GM23248 (cell line): ENCODE data around the gene CCS. TPM values are rescaled to one million over a fixed set of nuclear protein-coding genes. Genes with fewer than 3 reads are reported as not detected.
A peak's percentile ranks its signal among the peaks of the same experiment; 100 is the strongest.
"Not testable (repeated sequence)": the region's sequence is repeated elsewhere in the genome, so short reads cannot be mapped to it uniquely, and the experiment has no call there.

Experiments
- DNase-seq: peaks from one replicate; pipeline ENCODE4 v3.0.0-alpha.2; 2015
- H2AFZ ChIP-seq: fragments of 200-600 bp; sonication (generic); 2 replicates; pipeline ENCODE4 v1.6.1; 2016; ENCODE audit warnings: antibody characterized with exemption
- H3F3A ChIP-seq: fragments of 200-600 bp; sonication (generic); 2 replicates; pipeline ENCODE4 v1.6.1; 2016; ENCODE audit warnings: mild to moderate bottlenecking, antibody characterized with exemption, mixed run types; ENCODE audit not compliant: insufficient read depth
- H3K27ac ChIP-seq: fragments of 200-600 bp; sonication (generic); 2 replicates; pipeline ENCODE4 v1.5.1; 2016; ENCODE audit warnings: mild to moderate bottlenecking
- H3K27me3 ChIP-seq: fragments of 200-600 bp; sonication (generic); replicated peaks from 2 replicates; pipeline ENCODE4 v1.6.1; 2016; ENCODE audit warnings: mild to moderate bottlenecking; ENCODE audit not compliant: insufficient read depth
- H3K36me3 ChIP-seq: fragments of 200-600 bp; sonication (generic); 2 replicates; pipeline ENCODE4 v1.6.1; 2016; ENCODE audit warnings: low read depth, mild to moderate bottlenecking
- H3K4me1 ChIP-seq: fragments of 200-600 bp; sonication (generic); 2 replicates; pipeline ENCODE4 v1.6.1; 2016; ENCODE audit warnings: mild to moderate bottlenecking; ENCODE audit not compliant: insufficient read depth
- H3K4me2 ChIP-seq: fragments of 200-600 bp; sonication (generic); one replicate; pipeline ENCODE4 v1.6.1; 2016; ENCODE audit warnings: mild to moderate bottlenecking; ENCODE audit not compliant: unreplicated experiment
- H3K4me3 ChIP-seq: fragments of 200-600 bp; sonication (generic); 2 replicates; pipeline ENCODE4 v1.5.1; 2016; ENCODE audit warnings: mild to moderate bottlenecking
- H3K79me2 ChIP-seq: fragments of 200-600 bp; sonication (generic); 2 replicates; pipeline ENCODE4 v1.6.1; 2016; ENCODE audit warnings: mild to moderate bottlenecking; ENCODE audit not compliant: insufficient read depth
- H3K9ac ChIP-seq: fragments of 200-600 bp; sonication (generic); 2 replicates; pipeline ENCODE4 v1.6.1; 2016; ENCODE audit warnings: mild to moderate bottlenecking
- H3K9me2 ChIP-seq: fragments of 200-600 bp; sonication (generic); 2 replicates; pipeline ENCODE4 v1.6.1; 2016; ENCODE audit warnings: mixed run types, mild to moderate bottlenecking, moderate library complexity; ENCODE audit not compliant: insufficient read depth
- H3K9me3 ChIP-seq: fragments of 200-600 bp; sonication (generic); one replicate; pipeline ENCODE4 v1.6.1; 2017; ENCODE audit warnings: low read depth
- H4K20me1 ChIP-seq: fragments of 200-600 bp; sonication (generic); 2 replicates; pipeline ENCODE4 v1.6.0; 2016; ENCODE audit not compliant: insufficient read depth
- EZH2 ChIP-seq: fragments of 200-600 bp; sonication (generic); IDR thresholded peaks from 2 replicates; pipeline ENCODE4 v1.6.1; 2018; ENCODE audit warnings: antibody characterized with exemption, mild to moderate bottlenecking; ENCODE audit not compliant: insufficient read depth, poor library complexity, severe bottlenecking
- EZH2phosphoT487 ChIP-seq: fragments of 200-600 bp; sonication (generic); IDR thresholded peaks from 2 replicates; pipeline ENCODE4 v1.6.1; 2018; ENCODE audit warnings: antibody characterized with exemption, moderate library complexity, mild to moderate bottlenecking, low read depth; ENCODE audit not compliant: insufficient read depth
- WGBS, 2 experiments: methylation state at CpG; one replicate each; pipeline ENCODE4 v1.1.6; 2015 to 2017; ENCODE audit warnings: low lambda C conversion rate in 2 of 2, low coverage in 1 of 2; ENCODE audit errors: missing lambda C conversion rate in 2 of 2; 5-methylcytosine and 5-hydroxymethylcytosine counted together
- in situ Hi-C: fragments of 300-500 bp; cut with MboI; formaldehyde crosslinking; loops from 2 replicates; pipeline ENCODE4 v1.15.0; 2020
- polyA plus RNA-seq: library from polyadenylated mRNA; unstranded; fragments of >200 nt; fragmentation: Nextera tagmentation; extraction: Ambion mirVana; gene quantifications from 2 replicates; pipeline ENCODE4 v1.2.1, GENCODE V29; 2016
- total RNA-seq: library from RNA; depleted of rRNA; stranded (reverse); fragments of >200 nt; shearing (Covaris generic); gene quantifications from 2 replicates; pipeline ENCODE4 v1.2.3, GENCODE V29; 2014; rRNA removed

The CCS gene
- 28.0 and 29.5 TPM in 2 replicates for total RNA-seq
- 44.1 and 44.2 TPM in 2 replicates for polyA plus RNA-seq

GRCh38 chr11:66592457-66593302 lies at the start of gene CCS, which contains the start of gene CCDC87:
TSS of gene CCS (plus strand) at chr11:66593185. CDS start at chr11:66593262, 77 bp downstream.
TSS of gene CCDC87 (minus strand) at chr11:66593063. CDS start at chr11:66593015, 48 bp downstream.
- Histone ChIP-seq H3K9me2 (no peaks in the 10 kb centered on the region), H3F3A (no peaks in the 10 kb centered on the region), H3K9ac (peak within 1 kb of the TSS; percentile 87), H3K79me2 (peaks cover 51% of the 10 kb centered on the region), H3K4me1 (0 out of 2 replicates have a peak, but pooled peaks cover 8% of the 10 kb centered on the region), H3K4me2 (peak within 1 kb of the TSS; percentile 82), H2AFZ (peak within 1 kb of the TSS; percentile 96), H3K27me3 (no peaks in the 10 kb centered on the region), H3K27ac (peak within 1 kb of the TSS; percentile 74), H4K20me1 (no peaks in the 10 kb centered on the region), H3K4me3 (peak within 1 kb of the TSS; percentile 83), H3K36me3 (no peaks in the 10 kb centered on the region), H3K9me3 (no peaks in the 10 kb centered on the region)
- DNase-seq, result peak; percentile 98
- 17 to 18% methylated on average over 67 of the region's 68 CpGs for WGBS, 2 experiments
- in situ Hi-C loops, result loop anchor here (25.0 kb wide), 1 partner anchor 245 kb away; the partner anchor contains the start of gene RCE1
- no peak for TF ChIP-seq EZH2
- no peak for TF ChIP-seq EZH2phosphoT487

- TF ChIP-seq EZH2 (no peak), EZH2phosphoT487 (no peak)
- H3K4me3 ChIP-seq, result no peak overlapping the region
- H3F3A ChIP-seq, result no peaks in the 10 kb centered on the region
- H3K36me3 ChIP-seq, result no peaks in the 10 kb centered on the region
- H3K9me3 ChIP-seq, result no peaks in the 10 kb centered on the region
- H3K9me2 ChIP-seq, result no peaks in the 10 kb centered on the region
- in situ Hi-C loops, result no loop called here
- no peaks in the 10 kb centered on the region for H4K20me1 ChIP-seq
- no peak overlapping the region for H2AFZ ChIP-seq
- H3K9ac ChIP-seq, result no peak overlapping the region
- no peak overlapping the region for H3K4me2 ChIP-seq
- peaks cover 15% of the 10 kb centered on the region; the same call in 1 of the 2 replicates for H3K4me1 ChIP-seq
- no peak for DNase-seq
- no peak overlapping the region for H3K27ac ChIP-seq
- 68 to 69% methylated on average over 25 to 26 of the region's 26 CpGs for WGBS, 2 experiments
- no peaks in the 10 kb centered on the region for H3K27me3 ChIP-seq
- peaks cover 7% of the 10 kb centered on the region; the same call in 1 of the 2 replicates for H3K79me2 ChIP-seq
These were observed 49.5 kb upstream of the CCS start for GRCh38 chr11:66543263-66544107.

GRCh38 chr11:66544952-66545351 lies 48.0 kb upstream of the CCS start:
- H3K9me3 ChIP-seq, H3K27me3 ChIP-seq, in situ Hi-C loops, H3F3A ChIP-seq, H3K79me2 ChIP-seq, DNase-seq, H3K36me3 ChIP-seq, H4K20me1 ChIP-seq, H3K9me2 ChIP-seq, H3K27ac ChIP-seq: not testable (repeated sequence)
- H3K4me2 ChIP-seq, result peak overlapping the region; percentile 99
- WGBS, 2 experiments, result 53 to 54% methylated on average over 14 of the region's 14 CpGs
- H3K4me3 ChIP-seq, result peak overlapping the region; percentile 91
- peaks cover 15% of the 10 kb centered on the region; the same call in 1 of the 2 replicates for H3K4me1 ChIP-seq
- peak overlapping the region; percentile 81; the same call in 1 of the 2 replicates for H2AFZ ChIP-seq
- H3K9ac ChIP-seq, result peak overlapping the region; percentile 93

- TF ChIP-seq EZH2, result no peak
- TF ChIP-seq EZH2phosphoT487, result no peak
- Histone ChIP-seq H3K36me3 (no peaks in the 10 kb centered on the region), H3K9me3 (no peaks in the 10 kb centered on the region), H3K4me1 (peaks cover 15% of the 10 kb centered on the region; the same call in 1 of the 2 replicates), H3K27ac (peak within 1 kb of the TSS; percentile 44), H3K4me2 (peak within 1 kb of the TSS; percentile 99), H3K79me2 (peaks cover 7% of the 10 kb centered on the region; the same call in 1 of the 2 replicates), H2AFZ (peak within 1 kb of the TSS; percentile 81), H3K9ac (peak within 1 kb of the TSS; percentile 93), H4K20me1 (no peaks in the 10 kb centered on the region), H3K4me3 (peak within 1 kb of the TSS; percentile 91), H3K9me2 (no peaks in the 10 kb centered on the region), H3F3A (no peaks in the 10 kb centered on the region), H3K27me3 (no peaks in the 10 kb centered on the region)
- in situ Hi-C loops, result no loop called here
- WGBS, 2 experiments, result 1% methylated on average over 46 to 61 of the region's 71 CpGs
- peak; percentile 99 for DNase-seq
These were observed 47.2 kb upstream of the CCS start, which contains the start of gene ZDHHC24 for GRCh38 chr11:66545701-66546367. TSS of gene ZDHHC24 (minus strand) at chr11:66546048. CDS start at chr11:66546003, 45 bp downstream.
